Fibroblast of the conjunctiva (primary cell): ENCODE measurements around the gene NMNAT3.
"Not testable (repeated sequence)": the region's sequence is repeated elsewhere in the genome, so short reads cannot be mapped to it uniquely, and the experiment has no call there.

ENCODE experiments used
- DNase-seq: peaks from one replicate; pipeline ENCODE4 v3.0.0-alpha.2; 2010; ENCODE audit warnings: low read depth

NMNAT3 gene

GRCh38 chr3:139634111-139634635 is 43.6 kb downstream of the NMNAT3 start:
- DNase-seq: no peak

DNA sequence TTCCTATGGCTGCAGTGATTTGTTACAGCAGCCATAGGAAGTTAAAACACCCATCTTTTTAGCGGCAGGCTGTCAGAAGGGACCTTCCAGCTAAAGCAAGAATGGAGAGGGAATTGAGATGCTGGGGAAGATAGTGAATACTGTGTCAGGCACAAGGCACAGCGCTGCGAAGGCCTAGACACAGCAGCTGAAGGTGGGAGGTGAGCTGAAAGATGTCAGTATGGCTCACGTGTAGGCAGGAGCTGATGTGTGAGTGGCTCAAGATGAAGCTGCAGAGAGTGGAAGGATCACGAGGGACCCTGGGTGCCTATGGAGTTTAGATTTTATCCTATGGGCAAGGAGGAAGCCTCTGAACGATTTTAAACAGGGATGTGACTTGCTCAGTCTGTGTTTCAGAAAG is 44.3 kb downstream of the NMNAT3 start:
- no peak for DNase-seq

GRCh38 chr3:139630542-139630941 is 47.2 kb downstream of the NMNAT3 start:
- DNase-seq: no peak

DNA sequence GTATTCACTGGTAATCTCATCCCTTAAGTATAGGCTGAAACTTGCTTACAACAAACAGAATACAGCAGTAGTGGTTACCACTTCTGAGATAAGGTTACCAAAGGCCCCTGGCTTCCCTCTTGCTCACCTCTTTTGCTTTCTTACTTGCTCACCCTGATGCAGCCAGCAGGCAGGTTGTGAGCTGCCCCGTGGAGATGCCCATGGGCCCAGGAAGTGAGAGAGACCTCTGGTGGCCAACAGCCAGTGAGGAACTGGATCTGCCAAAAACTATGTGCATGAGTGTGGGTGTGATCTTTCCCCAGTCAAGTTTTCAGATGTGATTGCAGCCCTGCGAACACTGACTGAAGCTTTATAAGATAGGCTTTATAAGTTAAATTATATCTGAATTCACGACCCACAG is 48.7 kb downstream of the NMNAT3 start:
- no peak for DNase-seq

DNA sequence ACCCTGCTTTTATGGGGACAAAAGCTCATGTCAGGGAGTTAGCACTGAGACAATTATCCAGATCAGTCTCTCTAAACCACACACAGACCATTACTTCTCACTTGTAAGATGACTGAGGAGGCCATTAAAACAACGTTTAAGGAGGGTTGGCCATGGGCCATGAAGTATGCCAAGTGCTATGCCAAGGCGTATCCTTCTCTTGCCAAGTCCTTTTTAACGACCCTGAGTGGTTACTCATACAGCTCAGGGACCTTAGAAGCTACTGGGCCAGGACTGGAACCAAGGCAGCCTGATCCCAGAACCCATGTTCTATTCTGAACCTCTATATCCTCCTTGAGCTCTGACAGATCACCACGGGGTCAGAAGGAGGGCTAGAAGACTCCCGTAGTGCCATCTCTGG is 50.0 kb downstream of the NMNAT3 start:
- DNase-seq: no peak

GRCh38 chr3:139620438-139620837 is 57.3 kb downstream of the NMNAT3 start:
- no peak for DNase-seq

DNA sequence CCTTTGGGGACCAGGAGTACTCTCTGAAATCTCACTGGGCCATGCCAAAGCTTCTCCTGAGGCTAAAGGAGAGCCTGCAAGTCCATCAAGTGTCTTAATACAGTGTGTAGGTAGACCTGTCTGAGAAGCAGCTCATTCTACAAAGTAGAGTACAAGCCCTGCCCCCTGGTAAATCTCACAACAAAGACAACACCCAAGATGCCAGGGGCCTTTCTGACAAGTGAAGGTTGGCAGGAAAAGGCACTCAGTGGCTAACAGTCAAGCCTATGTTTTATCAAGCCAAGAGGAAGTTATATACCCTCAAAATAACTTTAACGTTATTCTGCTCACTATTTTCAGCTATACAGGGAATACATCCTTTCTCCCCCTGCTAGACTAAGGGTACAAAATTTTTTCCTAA is 58.3 kb downstream of the NMNAT3 start:
- DNase-seq: no peak

DNA sequence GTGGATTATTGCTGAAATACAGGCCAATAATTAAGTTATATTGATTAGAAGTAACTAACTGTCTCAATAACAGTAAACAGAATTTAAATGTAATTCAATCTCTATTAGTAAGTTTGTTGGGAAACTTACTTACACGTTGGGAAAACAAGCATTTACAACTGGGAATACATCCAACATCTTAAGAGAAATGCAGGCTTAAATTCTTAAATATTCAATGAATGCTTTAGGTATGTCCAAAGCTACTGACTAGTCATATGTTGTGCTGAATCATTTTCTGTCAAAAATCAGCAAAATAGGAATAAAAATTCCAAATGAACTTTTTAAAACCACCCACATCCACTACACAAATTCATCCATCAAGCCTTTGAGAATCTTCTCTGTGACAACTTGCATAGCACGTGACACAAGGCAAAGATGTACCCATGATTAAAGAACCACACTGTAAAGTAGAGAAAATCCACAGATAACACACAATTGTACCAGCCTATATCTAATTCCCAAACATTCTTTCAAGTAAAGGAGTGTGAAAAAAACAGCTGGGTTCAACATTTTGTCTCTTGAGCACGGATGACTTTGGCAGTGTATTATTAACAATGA is 60.0 kb downstream of the NMNAT3 start:
- DNase-seq: no peak

- DNase-seq: no peak
Measured at GRCh38 chr3:139611528-139611927, 66.2 kb downstream of the NMNAT3 start.

- DNase-seq: no peak
Measured at GRCh38 chr3:139610886-139611285, 66.9 kb downstream of the NMNAT3 start.

- no peak for DNase-seq
Measured at GRCh38 chr3:139608924-139609323, 68.8 kb downstream of the NMNAT3 start.

- DNase-seq: no peak
Measured at GRCh38 chr3:139608108-139608380, 69.7 kb downstream of the NMNAT3 start.

DNA sequence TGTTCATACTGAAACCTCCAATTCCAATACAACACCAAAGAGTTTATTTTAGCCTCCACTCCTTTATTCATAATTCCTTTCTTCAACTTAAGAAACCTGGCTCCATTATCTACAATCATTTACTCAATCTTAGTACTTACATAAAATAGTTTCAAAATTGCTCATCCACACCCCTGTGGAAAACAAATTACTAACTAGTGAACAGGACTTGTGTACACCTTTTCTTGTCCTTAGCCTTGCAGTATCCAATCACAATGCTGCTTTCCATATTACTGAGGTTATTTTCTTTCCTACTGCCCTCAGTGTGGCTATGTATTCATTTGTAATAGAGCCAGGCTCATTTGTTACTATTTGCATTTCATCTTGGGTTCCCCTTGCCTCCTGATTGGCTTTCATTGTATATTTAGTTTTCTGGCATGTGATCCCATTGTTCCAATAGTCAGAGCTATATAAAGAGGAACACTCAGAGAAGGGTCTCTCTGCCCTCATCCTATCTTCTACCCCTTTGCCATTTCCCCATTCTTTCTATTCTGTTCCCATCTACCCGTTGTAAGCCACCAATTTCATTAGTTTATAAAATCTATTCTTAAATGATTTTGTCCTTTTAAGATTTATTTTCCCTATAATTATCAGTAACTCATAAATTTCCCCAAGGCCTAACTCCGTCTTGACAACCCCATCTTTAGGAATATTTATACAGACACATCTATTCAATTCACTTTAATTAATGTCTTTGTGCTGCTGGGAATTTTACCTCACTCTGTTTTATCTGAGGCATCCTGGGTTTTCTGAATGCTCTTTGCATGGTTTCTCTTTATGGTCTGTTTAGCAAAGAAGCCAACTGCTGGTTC is 70.3 kb downstream of the NMNAT3 start:
- DNase-seq: no peak

DNA sequence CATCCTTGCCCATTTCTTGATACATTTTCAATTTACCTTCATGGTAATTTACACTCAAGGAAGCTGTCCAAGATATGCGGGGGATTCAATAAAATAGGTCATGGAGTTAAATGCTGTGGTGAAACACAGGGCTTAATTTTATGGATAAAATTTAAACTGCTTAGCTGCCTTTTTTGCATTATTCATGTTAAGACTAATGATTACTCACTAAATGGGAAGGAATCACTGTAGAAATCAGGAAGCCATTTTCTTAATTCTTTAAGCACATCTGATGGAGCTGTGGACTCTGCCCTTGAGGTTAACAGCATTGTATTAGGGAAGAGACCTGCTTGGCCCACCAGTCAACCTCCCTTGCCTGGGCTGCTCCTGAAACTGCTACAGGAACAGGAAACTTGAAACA is 75.8 kb downstream of the NMNAT3 start:
- DNase-seq: no peak

GRCh38 chr3:139601191-139601961 is 76.4 kb downstream of the NMNAT3 start:
- no peak for DNase-seq

GRCh38 chr3:139597947-139598346 is 79.8 kb downstream of the NMNAT3 start:
- DNase-seq: no peak

DNA sequence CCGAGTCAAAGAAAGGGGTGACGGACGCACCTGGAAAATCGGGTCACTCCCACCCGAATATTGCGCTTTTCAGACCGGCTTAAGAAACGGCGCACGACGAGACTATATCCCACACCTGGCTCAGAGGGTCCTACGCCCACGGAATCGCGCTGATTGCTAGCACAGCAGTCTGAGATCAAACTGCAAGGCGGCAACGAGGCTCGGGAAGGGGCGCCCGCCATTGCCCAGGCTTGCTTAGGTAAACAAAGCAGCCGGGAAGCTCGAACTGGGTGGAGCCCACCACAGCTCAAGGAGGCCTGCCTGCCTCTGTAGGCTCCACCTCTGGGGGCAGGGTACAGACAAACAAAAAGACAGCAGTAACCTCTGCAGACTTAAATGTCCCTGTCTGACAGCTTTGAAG is 86.6 kb downstream of the NMNAT3 start:
- not testable (repeated sequence) for DNase-seq

DNA sequence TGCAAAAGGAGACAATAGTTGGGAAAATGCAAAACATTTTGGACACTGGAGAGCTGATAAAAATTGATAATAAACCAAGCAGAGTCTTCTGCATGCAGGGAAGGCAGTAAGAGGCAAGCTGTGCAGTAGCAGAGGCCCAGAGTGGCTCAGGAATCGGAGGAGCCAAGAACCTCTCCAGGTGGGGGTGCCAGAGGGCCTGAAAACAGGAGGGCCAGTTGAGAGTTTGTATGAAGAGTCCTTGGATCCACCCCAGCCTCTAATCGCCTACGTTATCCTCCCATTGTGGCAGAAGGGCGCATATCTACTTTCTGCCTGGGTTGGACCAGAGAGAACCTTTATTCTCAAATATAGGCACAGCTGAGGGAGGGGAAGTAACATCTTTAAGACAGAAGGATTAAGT is 89.3 kb downstream of the NMNAT3 start:
- DNase-seq: no peak

GRCh38 chr3:139587797-139588196 is 90.0 kb downstream of the NMNAT3 start:
- DNase-seq: no peak

DNA sequence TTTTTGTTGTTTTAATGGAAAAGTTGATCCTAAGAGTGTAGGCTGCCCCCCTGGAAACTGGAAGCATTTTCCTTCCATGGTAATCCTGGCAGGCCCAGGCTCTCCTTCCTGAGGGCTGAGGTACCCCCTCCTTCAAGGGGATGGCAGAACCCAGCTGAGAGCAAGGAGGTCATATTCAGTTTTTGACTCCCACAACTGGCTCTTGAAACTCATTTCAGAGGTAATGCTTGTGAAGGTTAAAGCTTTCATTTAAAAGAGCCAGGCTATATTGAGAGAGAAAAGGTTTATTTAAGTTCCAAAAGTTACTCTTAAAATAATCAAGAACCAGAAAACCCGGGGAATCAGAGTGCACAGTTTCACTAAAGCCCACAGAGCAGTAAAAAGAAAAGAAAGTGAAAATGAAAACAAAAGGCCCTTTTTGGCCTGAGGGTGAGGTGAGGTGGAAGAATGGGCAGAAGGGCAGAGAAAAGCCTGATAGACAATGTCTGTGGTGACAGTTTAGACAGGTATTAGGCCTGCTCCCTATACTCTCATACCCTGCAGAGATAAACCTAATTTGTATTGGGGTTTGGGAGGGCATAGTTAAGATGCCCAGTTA is 91.3 kb downstream of the NMNAT3 start:
- no peak for DNase-seq

DNA sequence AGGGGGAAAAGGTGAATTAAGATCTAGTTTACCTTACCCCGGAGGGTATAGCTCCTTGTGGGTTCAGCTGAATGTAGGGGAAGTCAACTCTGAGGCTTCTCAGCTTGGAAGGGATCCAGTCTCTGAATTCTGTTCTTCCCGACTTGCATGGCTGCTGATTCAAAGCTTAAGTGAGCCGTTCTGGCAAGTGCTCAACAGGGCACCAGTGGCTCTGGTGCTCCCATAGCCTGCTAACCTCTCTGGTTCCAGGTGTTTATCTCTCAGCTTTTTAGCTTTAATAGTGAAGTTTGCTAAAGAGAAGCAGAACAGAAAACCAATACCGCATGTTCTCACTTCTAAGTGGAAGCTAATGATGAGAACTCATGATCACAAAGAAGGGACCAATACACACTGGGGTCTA is 92.0 kb downstream of the NMNAT3 start:
- DNase-seq: no peak

- DNase-seq: not testable (repeated sequence)
Measured at GRCh38 chr3:139583651-139584050, 94.1 kb downstream of the NMNAT3 start.

GRCh38 chr3:139578783-139579182 is 99.0 kb downstream of the NMNAT3 start:
- DNase-seq: no peak
